HepG2 (cell line): ENCODE measurements around the gene C1QTNF1. TPM values are rescaled to one million over a fixed set of nuclear protein-coding genes. Genes with fewer than 3 reads are reported as not detected.
A peak's percentile ranks its signal among the peaks of the same experiment; 100 is the strongest.

Experiments
- GLI4 ChIP-seq: sonication (generic); formaldehyde crosslinking; IDR thresholded peaks from 2 replicates; pipeline ENCODE4 v1.5.1; 2020; ENCODE audit warnings: missing genetic modification reagents, mild to moderate bottlenecking, moderate library complexity, borderline replicate concordance
- NCOA1 ChIP-seq: sonication (generic); formaldehyde crosslinking; IDR thresholded peaks from 2 replicates; pipeline ENCODE4 v1.9.0; 2021; ENCODE audit warnings: missing genetic modification reagents
- NCOR1 ChIP-seq: fragments of 200-600 bp; sonication (generic); IDR thresholded peaks from 2 replicates; pipeline ENCODE4 v1.7.0; 2017; ENCODE audit warnings: antibody characterized with exemption, low read length, borderline replicate concordance
- POLR2AphosphoS5 ChIP-seq: IDR thresholded peaks from 2 replicates; pipeline ENCODE4 v1.6.1; 2012; ENCODE audit warnings: low read depth, low read length
- PRPF4 ChIP-seq: fragments of 200-400 bp; formaldehyde crosslinking; IDR thresholded peaks from 2 replicates; pipeline ENCODE4 v1.6.1; 2016; ENCODE audit warnings: low read length, low read depth; ENCODE audit not compliant: poor library complexity, severe bottlenecking
- YY1 ChIP-seq: IDR thresholded peaks from 2 replicates; pipeline ENCODE4 v1.6.1; 2011; ENCODE audit warnings: low read length, low read depth, moderate library complexity, mild to moderate bottlenecking; ENCODE audit not compliant: insufficient read depth, insufficient replicate concordance
- ZC3H4 ChIP-seq: sonication (generic); formaldehyde crosslinking; IDR thresholded peaks from 2 replicates; pipeline ENCODE4 v1.4.0; 2020; ENCODE audit warnings: missing genetic modification reagents, borderline replicate concordance
- ZSCAN9 ChIP-seq: IDR thresholded peaks from 2 replicates; pipeline ENCODE4 v1.6.1; 2016; ENCODE audit warnings: borderline replicate concordance
- polyA plus RNA-seq, 8 experiments: library from polyadenylated mRNA; depleted of rRNA in 3 of 8; stranded (reverse) in 7 of 8; unstranded in 1 of 8; fragments of >200 nt; fragmentation: Illumina TruSeq in 4 of 8; extraction: Trizol in 4 of 8; gene quantifications; 2 replicates each; pipeline versions ENCODE4 v1.2.1 to v1.2.3, GENCODE V29; 2011 to 2016; ENCODE audit warnings: low read depth in 4 of 8, missing spikeins in 1 of 8, mixed read lengths in 1 of 8; ENCODE audit not compliant: insufficient read depth in 1 of 8
- total RNA-seq, 5 experiments: library from RNA; depleted of rRNA; stranded (reverse); fragments of >200 nt; fragmentation: Illumina TruSeq; extraction: Trizol; gene quantifications; 2 replicates each; pipeline ENCODE4 v1.2.3, GENCODE V29; 2016; ENCODE audit warnings: low read depth in 1 of 5
- TF ChIP-seq, protein P1 (sequence below): sonication (generic); formaldehyde crosslinking; IDR thresholded peaks from 2 replicates; pipeline ENCODE4 v1.5.1; 2020; ENCODE audit warnings: mild to moderate bottlenecking, missing genetic modification reagents, borderline replicate concordance
- TF ChIP-seq, protein P2 (sequence below): sonication (generic); formaldehyde crosslinking; IDR thresholded peaks from 2 replicates; pipeline ENCODE4 v1.5.0; 2020; ENCODE audit warnings: mild to moderate bottlenecking, missing genetic modification reagents, borderline replicate concordance
- TF ChIP-seq, protein P3 (sequence below): IDR thresholded peaks from 2 replicates; pipeline ENCODE4 v1.6.1; 2016
- TF ChIP-seq, protein P4 (sequence below): sonication (generic); formaldehyde crosslinking; IDR thresholded peaks from 2 replicates; pipeline ENCODE4 v1.4.0; 2020; ENCODE audit warnings: missing genetic modification reagents
- TF ChIP-seq, protein P5 (sequence below): sonication (generic); IDR thresholded peaks from 2 replicates; pipeline ENCODE4 v1.6.1; 2016; ENCODE audit warnings: low read depth, borderline replicate concordance
- TF ChIP-seq, protein P6 (sequence below): sonication (generic); formaldehyde crosslinking; IDR thresholded peaks from 2 replicates; pipeline ENCODE4 v1.8.1; 2023; ENCODE audit warnings: missing genetic modification reagents, mild to moderate bottlenecking, borderline replicate concordance

The C1QTNF1 gene
- total and polyA plus RNA-seq, 2 of the 13 experiments (the other 11 are each of a cell fraction or from before 2014, with no cell fraction given), result 0.18 to 0.86 TPM

DNA sequence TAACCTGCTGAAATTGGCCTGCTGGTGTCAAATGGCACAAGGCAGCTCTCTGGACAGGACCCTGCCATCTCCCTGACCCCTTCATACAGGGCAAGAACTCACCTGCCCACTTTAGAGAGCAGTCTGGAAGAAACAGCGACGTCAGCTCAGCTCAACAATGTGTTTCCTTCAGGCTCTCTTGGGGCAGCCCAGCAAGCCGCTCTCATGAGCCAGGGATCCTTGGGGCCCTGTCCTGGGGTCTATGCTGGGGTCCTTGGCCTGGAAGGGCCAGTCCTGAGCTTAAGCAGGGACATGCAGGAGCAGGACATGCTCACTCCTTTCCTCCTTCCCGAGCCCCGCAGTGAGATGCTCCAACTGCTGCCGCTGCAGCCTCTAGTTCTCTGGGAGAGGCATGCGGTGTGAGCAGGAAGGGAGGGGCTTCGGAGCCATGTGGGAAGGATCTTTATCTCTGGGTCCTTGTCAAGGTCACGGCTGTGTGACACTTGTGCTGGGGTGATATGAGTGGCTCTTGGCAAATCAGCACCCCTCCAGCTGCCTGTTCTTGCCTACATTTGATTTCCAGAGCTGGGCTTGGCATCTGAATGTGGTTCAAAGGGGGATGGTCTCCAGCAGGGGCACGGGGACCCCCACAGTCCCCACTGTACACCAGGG lies 3.4 kb downstream of the C1QTNF1 start (continued):
- TF ChIP-seq, protein P1, sequence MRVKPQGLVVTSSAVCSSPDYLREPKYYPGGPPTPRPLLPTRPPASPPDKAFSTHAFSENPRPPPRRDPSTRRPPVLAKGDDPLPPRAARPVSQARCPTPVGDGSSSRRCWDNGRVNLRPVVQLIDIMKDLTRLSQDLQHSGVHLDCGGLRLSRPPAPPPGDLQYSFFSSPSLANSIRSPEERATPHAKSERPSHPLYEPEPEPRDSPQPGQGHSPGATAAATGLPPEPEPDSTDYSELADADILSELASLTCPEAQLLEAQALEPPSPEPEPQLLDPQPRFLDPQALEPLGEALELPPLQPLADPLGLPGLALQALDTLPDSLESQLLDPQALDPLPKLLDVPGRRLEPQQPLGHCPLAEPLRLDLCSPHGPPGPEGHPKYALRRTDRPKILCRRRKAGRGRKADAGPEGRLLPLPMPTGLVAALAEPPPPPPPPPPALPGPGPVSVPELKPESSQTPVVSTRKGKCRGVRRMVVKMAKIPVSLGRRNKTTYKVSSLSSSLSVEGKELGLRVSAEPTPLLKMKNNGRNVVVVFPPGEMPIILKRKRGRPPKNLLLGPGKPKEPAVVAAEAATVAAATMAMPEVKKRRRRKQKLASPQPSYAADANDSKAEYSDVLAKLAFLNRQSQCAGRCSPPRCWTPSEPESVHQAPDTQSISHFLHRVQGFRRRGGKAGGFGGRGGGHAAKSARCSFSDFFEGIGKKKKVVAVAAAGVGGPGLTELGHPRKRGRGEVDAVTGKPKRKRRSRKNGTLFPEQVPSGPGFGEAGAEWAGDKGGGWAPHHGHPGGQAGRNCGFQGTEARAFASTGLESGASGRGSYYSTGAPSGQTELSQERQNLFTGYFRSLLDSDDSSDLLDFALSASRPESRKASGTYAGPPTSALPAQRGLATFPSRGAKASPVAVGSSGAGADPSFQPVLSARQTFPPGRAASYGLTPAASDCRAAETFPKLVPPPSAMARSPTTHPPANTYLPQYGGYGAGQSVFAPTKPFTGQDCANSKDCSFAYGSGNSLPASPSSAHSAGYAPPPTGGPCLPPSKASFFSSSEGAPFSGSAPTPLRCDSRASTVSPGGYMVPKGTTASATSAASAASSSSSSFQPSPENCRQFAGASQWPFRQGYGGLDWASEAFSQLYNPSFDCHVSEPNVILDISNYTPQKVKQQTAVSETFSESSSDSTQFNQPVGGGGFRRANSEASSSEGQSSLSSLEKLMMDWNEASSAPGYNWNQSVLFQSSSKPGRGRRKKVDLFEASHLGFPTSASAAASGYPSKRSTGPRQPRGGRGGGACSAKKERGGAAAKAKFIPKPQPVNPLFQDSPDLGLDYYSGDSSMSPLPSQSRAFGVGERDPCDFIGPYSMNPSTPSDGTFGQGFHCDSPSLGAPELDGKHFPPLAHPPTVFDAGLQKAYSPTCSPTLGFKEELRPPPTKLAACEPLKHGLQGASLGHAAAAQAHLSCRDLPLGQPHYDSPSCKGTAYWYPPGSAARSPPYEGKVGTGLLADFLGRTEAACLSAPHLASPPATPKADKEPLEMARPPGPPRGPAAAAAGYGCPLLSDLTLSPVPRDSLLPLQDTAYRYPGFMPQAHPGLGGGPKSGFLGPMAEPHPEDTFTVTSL (CRISPR knock-in tag), result no peak
- TF ChIP-seq, protein P2, sequence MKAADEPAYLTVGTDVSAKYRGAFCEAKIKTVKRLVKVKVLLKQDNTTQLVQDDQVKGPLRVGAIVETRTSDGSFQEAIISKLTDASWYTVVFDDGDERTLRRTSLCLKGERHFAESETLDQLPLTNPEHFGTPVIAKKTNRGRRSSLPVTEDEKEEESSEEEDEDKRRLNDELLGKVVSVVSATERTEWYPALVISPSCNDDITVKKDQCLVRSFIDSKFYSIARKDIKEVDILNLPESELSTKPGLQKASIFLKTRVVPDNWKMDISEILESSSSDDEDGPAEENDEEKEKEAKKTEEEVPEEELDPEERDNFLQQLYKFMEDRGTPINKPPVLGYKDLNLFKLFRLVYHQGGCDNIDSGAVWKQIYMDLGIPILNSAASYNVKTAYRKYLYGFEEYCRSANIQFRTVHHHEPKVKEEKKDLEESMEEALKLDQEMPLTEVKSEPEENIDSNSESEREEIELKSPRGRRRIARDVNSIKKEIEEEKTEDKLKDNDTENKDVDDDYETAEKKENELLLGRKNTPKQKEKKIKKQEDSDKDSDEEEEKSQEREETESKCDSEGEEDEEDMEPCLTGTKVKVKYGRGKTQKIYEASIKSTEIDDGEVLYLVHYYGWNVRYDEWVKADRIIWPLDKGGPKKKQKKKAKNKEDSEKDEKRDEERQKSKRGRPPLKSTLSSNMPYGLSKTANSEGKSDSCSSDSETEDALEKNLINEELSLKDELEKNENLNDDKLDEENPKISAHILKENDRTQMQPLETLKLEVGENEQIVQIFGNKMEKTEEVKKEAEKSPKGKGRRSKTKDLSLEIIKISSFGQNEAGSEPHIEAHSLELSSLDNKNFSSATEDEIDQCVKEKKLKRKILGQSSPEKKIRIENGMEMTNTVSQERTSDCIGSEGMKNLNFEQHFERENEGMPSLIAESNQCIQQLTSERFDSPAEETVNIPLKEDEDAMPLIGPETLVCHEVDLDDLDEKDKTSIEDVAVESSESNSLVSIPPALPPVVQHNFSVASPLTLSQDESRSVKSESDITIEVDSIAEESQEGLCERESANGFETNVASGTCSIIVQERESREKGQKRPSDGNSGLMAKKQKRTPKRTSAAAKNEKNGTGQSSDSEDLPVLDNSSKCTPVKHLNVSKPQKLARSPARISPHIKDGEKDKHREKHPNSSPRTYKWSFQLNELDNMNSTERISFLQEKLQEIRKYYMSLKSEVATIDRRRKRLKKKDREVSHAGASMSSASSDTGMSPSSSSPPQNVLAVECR (CRISPR knock-in tag), result no peak
- TF ChIP-seq PRPF4 (no peak), GLI4 (CRISPR knock-in tag) (0 out of 2 replicates have a peak, but pooled peaks have one; percentile 19), NCOA1 (CRISPR knock-in tag) (no peak), ZSCAN9 (CRISPR knock-in tag) (peak; percentile 87), ZC3H4 (CRISPR knock-in tag) (peak; percentile 97), POLR2AphosphoS5 (peak; percentile 82), NCOR1 (no peak; the same call in 1 of the 2 replicates), YY1 (no peak)
- TF ChIP-seq, protein P3, sequence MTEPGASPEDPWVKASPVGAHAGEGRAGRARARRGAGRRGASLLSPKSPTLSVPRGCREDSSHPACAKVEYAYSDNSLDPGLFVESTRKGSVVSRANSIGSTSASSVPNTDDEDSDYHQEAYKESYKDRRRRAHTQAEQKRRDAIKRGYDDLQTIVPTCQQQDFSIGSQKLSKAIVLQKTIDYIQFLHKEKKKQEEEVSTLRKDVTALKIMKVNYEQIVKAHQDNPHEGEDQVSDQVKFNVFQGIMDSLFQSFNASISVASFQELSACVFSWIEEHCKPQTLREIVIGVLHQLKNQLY (CRISPR knock-in tag), result peak; percentile 54
- TF ChIP-seq, protein P4, sequence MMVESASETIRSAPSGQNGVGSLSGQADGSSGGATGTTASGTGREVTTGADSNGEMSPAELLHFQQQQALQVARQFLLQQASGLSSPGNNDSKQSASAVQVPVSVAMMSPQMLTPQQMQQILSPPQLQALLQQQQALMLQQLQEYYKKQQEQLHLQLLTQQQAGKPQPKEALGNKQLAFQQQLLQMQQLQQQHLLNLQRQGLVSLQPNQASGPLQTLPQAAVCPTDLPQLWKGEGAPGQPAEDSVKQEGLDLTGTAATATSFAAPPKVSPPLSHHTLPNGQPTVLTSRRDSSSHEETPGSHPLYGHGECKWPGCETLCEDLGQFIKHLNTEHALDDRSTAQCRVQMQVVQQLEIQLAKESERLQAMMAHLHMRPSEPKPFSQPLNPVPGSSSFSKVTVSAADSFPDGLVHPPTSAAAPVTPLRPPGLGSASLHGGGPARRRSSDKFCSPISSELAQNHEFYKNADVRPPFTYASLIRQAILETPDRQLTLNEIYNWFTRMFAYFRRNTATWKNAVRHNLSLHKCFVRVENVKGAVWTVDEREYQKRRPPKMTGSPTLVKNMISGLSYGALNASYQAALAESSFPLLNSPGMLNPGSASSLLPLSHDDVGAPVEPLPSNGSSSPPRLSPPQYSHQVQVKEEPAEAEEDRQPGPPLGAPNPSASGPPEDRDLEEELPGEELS (CRISPR knock-in tag), result peak; percentile 49
- TF ChIP-seq, protein P5, sequence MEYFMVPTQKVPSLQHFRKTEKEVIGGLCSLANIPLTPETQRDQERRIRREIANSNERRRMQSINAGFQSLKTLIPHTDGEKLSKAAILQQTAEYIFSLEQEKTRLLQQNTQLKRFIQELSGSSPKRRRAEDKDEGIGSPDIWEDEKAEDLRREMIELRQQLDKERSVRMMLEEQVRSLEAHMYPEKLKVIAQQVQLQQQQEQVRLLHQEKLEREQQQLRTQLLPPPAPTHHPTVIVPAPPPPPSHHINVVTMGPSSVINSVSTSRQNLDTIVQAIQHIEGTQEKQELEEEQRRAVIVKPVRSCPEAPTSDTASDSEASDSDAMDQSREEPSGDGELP, result peak; percentile 67; the same call in 1 of the 2 replicates
- TF ChIP-seq, protein P6, sequence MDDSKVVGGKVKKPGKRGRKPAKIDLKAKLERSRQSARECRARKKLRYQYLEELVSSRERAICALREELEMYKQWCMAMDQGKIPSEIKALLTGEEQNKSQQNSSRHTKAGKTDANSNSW (CRISPR knock-in tag), result no peak
